Activated T-helper 1 cell treated with Interleukin-2 at 50 U/mL for 16 hours (primary cell): ENCODE measurements around the gene TUBB4A.

ENCODE experiments used
- DNase-seq: peaks from one replicate; pipeline ENCODE4 v3.0.0-alpha.2; 2020; ENCODE audit warnings: low read depth

The TUBB4A gene

GRCh38 chr19:6494438-6495036, 7.6 kb downstream of the TUBB4A start:
- no peak for DNase-seq

- no peak for DNase-seq
Observed at GRCh38 chr19:6491802-6492592, 10.1 kb downstream of the TUBB4A start.

GRCh38 chr19:6490134-6490533, 12.0 kb downstream of the TUBB4A start:
- DNase-seq, result no peak

- no peak for DNase-seq
Observed at GRCh38 chr19:6489278-6490061, 12.6 kb downstream of the TUBB4A start.

- no peak for DNase-seq
Observed at GRCh38 chr19:6484831-6485230, 17.3 kb downstream of the TUBB4A start.

GRCh38 chr19:6484230-6484629, 17.9 kb downstream of the TUBB4A start:
- DNase-seq, result no peak

- DNase-seq, result no peak
Observed at GRCh38 chr19:6483235-6483634, 18.9 kb downstream of the TUBB4A start.

GRCh38 chr19:6482343-6482686, 19.8 kb downstream of the TUBB4A start:
- DNase-seq, result no peak

- peak; percentile 55 for DNase-seq
Observed at GRCh38 chr19:6481541-6482342, 20.4 kb downstream of the TUBB4A start, which contains the start of gene DENND1C. TSS of gene DENND1C (minus strand) at chr19:6481787. CDS start at chr19:6481695, 92 bp downstream.

GRCh38 chr19:6480848-6481415, 21.2 kb downstream of the TUBB4A start:
- DNase-seq, result no peak

- no peak for DNase-seq
Observed at GRCh38 chr19:6479836-6480398, 22.2 kb downstream of the TUBB4A start.

- no peak for DNase-seq
Observed at GRCh38 chr19:6478815-6479214, 23.3 kb downstream of the TUBB4A start.

GRCh38 chr19:6476896-6477431, 25.1 kb downstream of the TUBB4A start:
- DNase-seq, result no peak

GRCh38 chr19:6476155-6476895, 25.8 kb downstream of the TUBB4A start:
- peak; percentile 31 for DNase-seq

- no peak for DNase-seq
Observed at GRCh38 chr19:6475321-6476108, 26.6 kb downstream of the TUBB4A start.

GRCh38 chr19:6473647-6474046, 28.5 kb downstream of the TUBB4A start:
- no peak for DNase-seq

GRCh38 chr19:6472713-6473112, 29.4 kb downstream of the TUBB4A start:
- no peak for DNase-seq

- DNase-seq, result no peak
Observed at GRCh38 chr19:6471076-6471475, 31.0 kb downstream of the TUBB4A start.

- no peak for DNase-seq
Observed at GRCh38 chr19:6470173-6470572, 31.9 kb downstream of the TUBB4A start.

- DNase-seq, result no peak
Observed at GRCh38 chr19:6467384-6467783, 34.7 kb downstream of the TUBB4A start.
